Trophoblast cell (in vitro differentiated cells and primary cell): ENCODE results near the gene KIF26B.

Experiments
- DNase-seq, 2 donors: peaks; one replicate each; pipeline ENCODE4 v3.0.0-alpha.2; 2016
- H2AFZ ChIP-seq: 2 replicates; pipeline ENCODE4 v1.6.1; 2013; ENCODE audit warnings: low read length, moderate library complexity, mild to moderate bottlenecking; ENCODE audit not compliant: insufficient read depth, poor library complexity
- H2AK5ac ChIP-seq: 2 replicates; pipeline ENCODE4 v1.6.1; 2013; ENCODE audit warnings: mild to moderate bottlenecking, low read length
- H2BK120ac ChIP-seq: 2 replicates; pipeline ENCODE4 v1.6.1; 2013; ENCODE audit warnings: low read length, mild to moderate bottlenecking, moderate library complexity; ENCODE audit not compliant: insufficient read depth, poor library complexity
- H2BK12ac ChIP-seq: 2 replicates; pipeline ENCODE4 v1.6.1; 2013; ENCODE audit warnings: mild to moderate bottlenecking, low read length, moderate library complexity
- H2BK5ac ChIP-seq: 2 replicates; pipeline ENCODE4 v1.6.1; 2013; ENCODE audit warnings: low read length, low read depth, moderate library complexity, mild to moderate bottlenecking; ENCODE audit not compliant: poor library complexity
- H3K14ac ChIP-seq: 2 replicates; pipeline ENCODE4 v1.6.1; 2013; ENCODE audit warnings: mild to moderate bottlenecking, low read length
- H3K18ac ChIP-seq: 2 replicates; pipeline ENCODE4 v1.6.1; 2013; ENCODE audit warnings: mild to moderate bottlenecking, low read length
- H3K23ac ChIP-seq: 2 replicates; pipeline ENCODE4 v1.6.1; 2013; ENCODE audit warnings: low read length
- H3K27ac ChIP-seq: 2 replicates; pipeline ENCODE4 v1.5.1; 2013; ENCODE audit warnings: low read depth, mild to moderate bottlenecking, inconsistent platforms, low read length, moderate library complexity
- H3K27me3 ChIP-seq: 2 replicates; pipeline ENCODE4 v1.6.1; 2013; ENCODE audit warnings: inconsistent platforms, mild to moderate bottlenecking, low read length, moderate library complexity; ENCODE audit not compliant: insufficient read depth
- H3K36me3 ChIP-seq, 2 experiments: 1 replicate in 1 of 2; 2 replicates in 1 of 2; pipeline ENCODE4 v1.6.1; 2013; ENCODE audit warnings: low read length in 2 of 2, mild to moderate bottlenecking in 2 of 2, moderate library complexity in 1 of 2; ENCODE audit not compliant: insufficient read depth in 2 of 2, control insufficient read depth in 1 of 2
- H3K4ac ChIP-seq: 2 replicates; pipeline ENCODE4 v1.6.1; 2013; ENCODE audit warnings: low read depth, mild to moderate bottlenecking, low read length, moderate library complexity
- H3K4me1 ChIP-seq, 2 experiments: 1 replicate in 1 of 2; 2 replicates in 1 of 2; pipeline ENCODE4 v1.6.1; 2013; ENCODE audit warnings: low read length in 2 of 2, mild to moderate bottlenecking in 2 of 2, moderate library complexity in 1 of 2; ENCODE audit not compliant: insufficient read depth in 2 of 2, control insufficient read depth in 1 of 2
- H3K4me2 ChIP-seq: 2 replicates; pipeline ENCODE4 v1.6.1; 2013; ENCODE audit warnings: inconsistent platforms, mild to moderate bottlenecking, low read length, moderate library complexity
- H3K4me3 ChIP-seq: 2 replicates; pipeline ENCODE4 v1.5.1; 2013; ENCODE audit warnings: mild to moderate bottlenecking, low read depth, low read length, inconsistent platforms
- H3K79me1 ChIP-seq: one replicate; pipeline ENCODE4 v1.6.1; 2013; ENCODE audit warnings: low read length
- H3K79me2 ChIP-seq: 2 replicates; pipeline ENCODE4 v1.6.1; 2013; ENCODE audit warnings: low read length, mild to moderate bottlenecking; ENCODE audit not compliant: control insufficient read depth, insufficient read depth, poor library complexity
- H3K9ac ChIP-seq: 2 replicates; pipeline ENCODE4 v1.6.1; 2013; ENCODE audit warnings: mild to moderate bottlenecking, low read length
- H3K9me3 ChIP-seq: 2 replicates; pipeline ENCODE4 v1.6.1; 2013; ENCODE audit warnings: low read depth, mild to moderate bottlenecking, control low read depth, inconsistent platforms, low read length; ENCODE audit not compliant: insufficient read depth
- H4K12ac ChIP-seq: 2 replicates; pipeline ENCODE4 v1.6.1; 2013; ENCODE audit warnings: low read depth, mild to moderate bottlenecking, low read length, moderate library complexity
- H4K8ac ChIP-seq: 2 replicates; pipeline ENCODE4 v1.6.1; 2013; ENCODE audit warnings: low read depth, mild to moderate bottlenecking, low read length, moderate library complexity
- H4K91ac ChIP-seq: one replicate; pipeline ENCODE4 v1.6.1; 2013; ENCODE audit warnings: low read depth, mild to moderate bottlenecking, low read length, moderate library complexity
- WGBS: extraction: QIAGEN DNeasy Blood & Tissue Kit; methylation state at CpG from one replicate; pipeline ENCODE4 v1.1.7; 2013; ENCODE audit warnings: missing lambda C conversion rate; ENCODE audit not compliant: insufficient read length, insufficient coverage; ENCODE audit errors: extremely low coverage; 5-methylcytosine and 5-hydroxymethylcytosine counted together

KIF26B gene

GRCh38 chr1:245407983-245408382 is 253.2 kb downstream of the KIF26B start:
- Histone ChIP-seq H2AFZ (no peak overlapping the region), H3K9ac (no peak overlapping the region), H3K14ac (no peak overlapping the region), H3K79me2 (no peaks in the 10 kb centered on the region), H4K8ac (no peak overlapping the region), H4K91ac (no peak overlapping the region), H4K12ac (no peak overlapping the region), H3K4me3 (no peak overlapping the region), H2AK5ac (no peak overlapping the region), H2BK12ac (no peak overlapping the region), H3K4ac (no peak overlapping the region), H3K27me3 (no peaks in the 10 kb centered on the region), H3K27ac (no peak overlapping the region), H2BK5ac (no peak overlapping the region), H3K18ac (no peak overlapping the region), H3K23ac (no peak overlapping the region), H3K4me1 (peaks cover 2 to 4% of the 10 kb centered on the region in 2 experiments), H3K79me1 (no peaks in the 10 kb centered on the region), H2BK120ac (no peak overlapping the region), H3K9me3 (peaks cover 2% of the 10 kb centered on the region), H3K36me3 (peaks cover 2 to 5% of the 10 kb centered on the region in 2 experiments), H3K4me2 (no peak overlapping the region)
- no peak for DNase-seq
- no CpG with 5 or more reads among the region's 2 CpGs for WGBS

GRCh38 chr1:245409341-245410195 is 254.8 kb downstream of the KIF26B start:
- H3K27me3 ChIP-seq = no peaks in the 10 kb centered on the region
- H3K4me1 ChIP-seq = no peaks in the 10 kb centered on the region
- H3K79me2 ChIP-seq = no peaks in the 10 kb centered on the region
- H3K79me1 ChIP-seq = no peaks in the 10 kb centered on the region
- H2BK12ac ChIP-seq = no peak overlapping the region
- no peak overlapping the region for H3K9ac ChIP-seq
- no peak overlapping the region for H3K18ac ChIP-seq
- H2AFZ ChIP-seq = no peak overlapping the region
- no peak overlapping the region for H3K4me2 ChIP-seq
- H3K36me3 ChIP-seq = peaks cover 8% of the 10 kb centered on the region in 2 experiments
- H4K91ac ChIP-seq = no peak overlapping the region
- H3K9me3 ChIP-seq = peaks cover 2% of the 10 kb centered on the region
- H2AK5ac ChIP-seq = no peak overlapping the region
- no CpG with 5 or more reads among the region's 9 CpGs for WGBS
- no peak overlapping the region for H3K4ac ChIP-seq
- no peak overlapping the region for H2BK120ac ChIP-seq
- no peak overlapping the region for H3K4me3 ChIP-seq
- no peak overlapping the region for H2BK5ac ChIP-seq
- H4K8ac ChIP-seq = no peak overlapping the region
- H3K14ac ChIP-seq = no peak overlapping the region
- no peak overlapping the region for H3K27ac ChIP-seq
- DNase-seq = peak in 1 of 2 donors; percentile 2
- H4K12ac ChIP-seq = no peak overlapping the region
- no peak overlapping the region for H3K23ac ChIP-seq

GRCh38 chr1:245411245-245412036 is 256.7 kb downstream of the KIF26B start:
- no peak overlapping the region for H3K27ac ChIP-seq
- H3K36me3 ChIP-seq = peaks cover 7 to 10% of the 10 kb centered on the region in 2 experiments
- no peak overlapping the region for H3K23ac ChIP-seq
- H3K4ac ChIP-seq = no peak overlapping the region
- H3K18ac ChIP-seq = no peak overlapping the region
- H3K79me1 ChIP-seq = no peaks in the 10 kb centered on the region
- DNase-seq = no peak
- no CpG with 5 or more reads among the region's 14 CpGs for WGBS
- no peak overlapping the region for H4K91ac ChIP-seq
- H4K12ac ChIP-seq = no peak overlapping the region
- H3K27me3 ChIP-seq = no peaks in the 10 kb centered on the region
- no peak overlapping the region for H3K4me3 ChIP-seq
- H3K9me3 ChIP-seq = no peaks in the 10 kb centered on the region
- H2AK5ac ChIP-seq = no peak overlapping the region
- no peaks in the 10 kb centered on the region for H3K79me2 ChIP-seq
- H2AFZ ChIP-seq = no peak overlapping the region
- H3K4me1 ChIP-seq = no peaks in the 10 kb centered on the region
- no peak overlapping the region for H2BK120ac ChIP-seq
- no peak overlapping the region for H4K8ac ChIP-seq
- no peak overlapping the region for H2BK5ac ChIP-seq
- no peak overlapping the region for H3K4me2 ChIP-seq
- no peak overlapping the region for H3K14ac ChIP-seq
- peak overlapping the region; percentile 43 for H3K9ac ChIP-seq
- H2BK12ac ChIP-seq = no peak overlapping the region

DNA sequence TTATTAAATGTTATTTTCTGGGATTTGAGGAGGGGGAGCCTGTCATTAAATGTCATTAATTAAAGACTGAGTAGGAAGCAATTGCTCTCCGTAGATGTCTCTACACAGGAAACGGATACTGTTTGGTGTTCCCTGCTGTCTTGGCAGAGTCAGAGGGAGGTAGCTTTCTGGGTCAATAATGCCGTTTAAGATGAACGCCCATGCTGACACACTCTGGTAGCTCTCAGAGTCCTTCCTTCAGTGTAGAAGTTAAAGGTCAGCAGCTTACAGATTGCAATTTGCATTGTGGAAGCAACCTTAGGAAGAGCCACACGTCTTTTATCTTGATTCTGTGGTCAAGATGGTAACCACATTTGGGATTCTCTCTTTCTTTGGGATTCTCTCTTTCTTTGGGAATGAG is 257.5 kb downstream of the KIF26B start:
- DNase-seq = no peak
- no peaks in the 10 kb centered on the region for H3K4me1 ChIP-seq
- no peak overlapping the region for H4K8ac ChIP-seq
- H3K18ac ChIP-seq = no peak overlapping the region
- no peak overlapping the region for H2AK5ac ChIP-seq
- no CpG with 5 or more reads among the region's 5 CpGs for WGBS
- H3K23ac ChIP-seq = no peak overlapping the region
- no peak overlapping the region for H4K12ac ChIP-seq
- H3K79me2 ChIP-seq = no peaks in the 10 kb centered on the region
- no peak overlapping the region for H3K4ac ChIP-seq
- H3K27me3 ChIP-seq = no peaks in the 10 kb centered on the region
- no peak overlapping the region for H2BK12ac ChIP-seq
- no peaks in the 10 kb centered on the region for H3K9me3 ChIP-seq
- H3K9ac ChIP-seq = no peak overlapping the region
- H2BK5ac ChIP-seq = no peak overlapping the region
- no peak overlapping the region for H4K91ac ChIP-seq
- peaks cover 7 to 10% of the 10 kb centered on the region in 2 experiments for H3K36me3 ChIP-seq
- H2AFZ ChIP-seq = no peak overlapping the region
- H3K4me2 ChIP-seq = no peak overlapping the region
- no peak overlapping the region for H3K27ac ChIP-seq
- H3K79me1 ChIP-seq = no peaks in the 10 kb centered on the region
- no peak overlapping the region for H3K4me3 ChIP-seq
- H3K14ac ChIP-seq = no peak overlapping the region
- no peak overlapping the region for H2BK120ac ChIP-seq
